Measurements from ENCODE around the gene SIN3B. TPM values are rescaled to one million over a fixed set of nuclear protein-coding genes. Genes with fewer than 3 reads are reported as not detected.

SIN3B gene
- total RNA-seq, 1 donor from 2014 or later, result 59.8 TPM

GRCh38 chr19:16876904-16877361 lies 47.7 kb downstream of the SIN3B start:
- peaks cover 18% of the 10 kb centered on the region for H3K4me1 ChIP-seq
- H3K9me3 ChIP-seq, result peaks cover 11% of the 10 kb centered on the region
- ATAC-seq (peak; percentile 31), DNase-seq (no peak)
- no peak overlapping the region for H3K4me3 ChIP-seq
- H3K36me3 ChIP-seq, result peaks cover 60% of the 10 kb centered on the region
- intact Hi-C loops (cut with DNase I), result no loop called here
- no peak for TF ChIP-seq CTCF (IDR thresholded peaks at IDR 0.05)
- peak overlapping the region; percentile 42 for H3K27ac ChIP-seq
- no peaks in the 10 kb centered on the region for H3K27me3 ChIP-seq

- Histone ChIP-seq H3K36me3 (peaks cover 56% of the 10 kb centered on the region), H3K4me1 (peaks cover 17% of the 10 kb centered on the region), H3K4me3 (no peak overlapping the region), H3K9me3 (peaks cover 12% of the 10 kb centered on the region), H3K27me3 (no peaks in the 10 kb centered on the region), H3K27ac (peak overlapping the region; percentile 36)
- DNase-seq (no peak), ATAC-seq (no peak)
- intact Hi-C loops (cut with DNase I), result no loop called here
- no peak for TF ChIP-seq CTCF (IDR thresholded peaks at IDR 0.05)
Observed at GRCh38 chr19:16877581-16877980, 48.4 kb downstream of the SIN3B start.

GRCh38 chr19:16878181-16878965 lies 49.2 kb downstream of the SIN3B start:
- no peak for TF ChIP-seq CTCF (IDR thresholded peaks at IDR 0.05)
- peak; percentile 17 for ATAC-seq
- H3K9me3 ChIP-seq, result peaks cover 12% of the 10 kb centered on the region
- H3K36me3 ChIP-seq, result peaks cover 48% of the 10 kb centered on the region
- intact Hi-C loops (cut with DNase I), result no loop called here
- H3K27ac ChIP-seq, result no peak overlapping the region
- no peak for DNase-seq
- peaks cover 12% of the 10 kb centered on the region for H3K4me1 ChIP-seq
- no peaks in the 10 kb centered on the region for H3K27me3 ChIP-seq
- no peak overlapping the region for H3K4me3 ChIP-seq

GRCh38 chr19:16880884-16881554 lies 51.8 kb downstream of the SIN3B start:
- intact Hi-C loops (cut with DNase I), result no loop called here
- no peak for ATAC-seq
- no peak overlapping the region for H3K4me3 ChIP-seq

GRCh38 chr19:16882146-16882545 lies 52.9 kb downstream of the SIN3B start:
- Histone ChIP-seq H3K27ac (no peak overlapping the region), H3K27me3 (no peaks in the 10 kb centered on the region), H3K36me3 (peaks cover 32% of the 10 kb centered on the region), H3K9me3 (peaks cover 12% of the 10 kb centered on the region), H3K4me1 (peaks cover 5% of the 10 kb centered on the region), H3K4me3 (no peak overlapping the region)
- intact Hi-C loops (cut with DNase I), result no loop called here
- ATAC-seq, result no peak
- no peak for TF ChIP-seq CTCF (IDR thresholded peaks at IDR 0.05)
- DNase-seq, result no peak

More at GRCh38 chr19:16880884-16881554, 51.8 kb downstream of the SIN3B start:
- Histone ChIP-seq H3K9me3 (peaks cover 12% of the 10 kb centered on the region), H3K27me3 (no peaks in the 10 kb centered on the region), H3K27ac (no peak overlapping the region), H3K36me3 (peaks cover 43% of the 10 kb centered on the region), H3K4me1 (peaks cover 11% of the 10 kb centered on the region)
- no peak for TF ChIP-seq CTCF (IDR thresholded peaks at IDR 0.05)
- no peak for DNase-seq
